CD4-positive, alpha-beta T cell treated with Interleukin-17A for 1 hour (primary cell): ENCODE results near the gene PPP3CA.
A peak's percentile ranks its signal among the peaks of the same experiment; 100 is the strongest.

ENCODE experiments used
- DNase-seq: peaks from one replicate; pipeline ENCODE4 v3.0.0-alpha.2; 2020

The PPP3CA gene

GRCh38 chr4:101169044-101170014, 178.0 kb downstream of the PPP3CA start:
- DNase-seq: peak; percentile 72

GRCh38 chr4:101163936-101164335, 183.4 kb downstream of the PPP3CA start:
- no peak for DNase-seq

- DNase-seq: no peak
Measured at GRCh38 chr4:101162990-101163380, 184.3 kb downstream of the PPP3CA start.

- DNase-seq: no peak
Measured at GRCh38 chr4:101160792-101161592, 186.3 kb downstream of the PPP3CA start.

- no peak for DNase-seq
Measured at GRCh38 chr4:101158507-101158906, 188.8 kb downstream of the PPP3CA start.

- no peak for DNase-seq
Measured at GRCh38 chr4:101158134-101158482, 189.2 kb downstream of the PPP3CA start.

GRCh38 chr4:101157415-101158133, 189.8 kb downstream of the PPP3CA start:
- DNase-seq: no peak

GRCh38 chr4:101156619-101157310, 190.6 kb downstream of the PPP3CA start:
- DNase-seq: no peak

- no peak for DNase-seq
Measured at GRCh38 chr4:101155945-101156344, 191.4 kb downstream of the PPP3CA start.

- no peak for DNase-seq
Measured at GRCh38 chr4:101155368-101155767, 192.0 kb downstream of the PPP3CA start.

GRCh38 chr4:101153653-101154052, 193.7 kb downstream of the PPP3CA start:
- no peak for DNase-seq

GRCh38 chr4:101152521-101152920, 194.8 kb downstream of the PPP3CA start:
- DNase-seq: no peak

- DNase-seq: no peak
Measured at GRCh38 chr4:101148551-101148950, 198.8 kb downstream of the PPP3CA start.

GRCh38 chr4:101147283-101147682, 200.0 kb downstream of the PPP3CA start:
- DNase-seq: no peak

- DNase-seq: no peak
Measured at GRCh38 chr4:101145021-101145420, 202.3 kb downstream of the PPP3CA start.

GRCh38 chr4:101142259-101142658, 205.1 kb downstream of the PPP3CA start:
- DNase-seq: no peak

GRCh38 chr4:101141855-101142254, 205.5 kb downstream of the PPP3CA start:
- no peak for DNase-seq

GRCh38 chr4:101141230-101141629, 206.1 kb downstream of the PPP3CA start:
- no peak for DNase-seq

- no peak for DNase-seq
Measured at GRCh38 chr4:101140228-101140627, 207.1 kb downstream of the PPP3CA start.

- no peak for DNase-seq
Measured at GRCh38 chr4:101136373-101137370, 210.7 kb downstream of the PPP3CA start.

GRCh38 chr4:101135371-101136010, 211.8 kb downstream of the PPP3CA start:
- DNase-seq: no peak
